ENCODE data around the gene NLGN3.

NLGN3 gene

GRCh38 chrX:71162981-71163380, 18.3 kb downstream of the NLGN3 start:
- no peak overlapping the region for H3K4me2 ChIP-seq (ENCODE audit: low read length)
- H4K20me1 ChIP-seq (ENCODE audit: insufficient read depth, low read length) = no peaks in the 10 kb centered on the region
- no peak overlapping the region for H3K27ac ChIP-seq (ENCODE audit: low read length)
- H3K9ac ChIP-seq (ENCODE audit: low read length) = no peak overlapping the region
- H2AFZ ChIP-seq (ENCODE audit: low read depth, low read length) = no peak overlapping the region
- no peak for TF ChIP-seq EZH2phosphoT487 (IDR thresholded peaks at IDR 0.05; ENCODE audit: low read depth)
- no peak for TF ChIP-seq CTCF (IDR thresholded peaks at IDR 0.05; ENCODE audit: low read depth, low read length)
- no peaks in the 10 kb centered on the region for H3K9me3 ChIP-seq (ENCODE audit: insufficient read depth, low read length)
- no peaks in the 10 kb centered on the region for H3K4me1 ChIP-seq (ENCODE audit: low read length)
- peaks cover 7% of the 10 kb centered on the region for H3K36me3 ChIP-seq (replicated peaks; ENCODE audit: low read depth, low read length)
- H3K79me2 ChIP-seq (ENCODE audit: low read length) = no peaks in the 10 kb centered on the region
- H3K27me3 ChIP-seq (ENCODE audit: low read depth, low read length) = no peaks in the 10 kb centered on the region
- no peak overlapping the region for H3K4me3 ChIP-seq (ENCODE audit: low read length)

- Histone ChIP-seq H3K4me1 (ENCODE audit: low read length) (no peaks in the 10 kb centered on the region), H3K79me2 (ENCODE audit: low read length) (no peaks in the 10 kb centered on the region), H3K4me3 (ENCODE audit: low read length) (no peak overlapping the region), H3K36me3 (replicated peaks; ENCODE audit: low read depth, low read length) (peaks cover 7% of the 10 kb centered on the region), H3K27me3 (ENCODE audit: low read depth, low read length) (no peaks in the 10 kb centered on the region), H3K27ac (ENCODE audit: low read length) (no peak overlapping the region), H4K20me1 (ENCODE audit: insufficient read depth, low read length) (no peaks in the 10 kb centered on the region), H3K9ac (ENCODE audit: low read length) (no peak overlapping the region), H2AFZ (ENCODE audit: low read depth, low read length) (no peak overlapping the region), H3K4me2 (ENCODE audit: low read length) (no peak overlapping the region), H3K9me3 (ENCODE audit: insufficient read depth, low read length) (no peaks in the 10 kb centered on the region)
- no peak for TF ChIP-seq CTCF (IDR thresholded peaks at IDR 0.05; ENCODE audit: low read depth, low read length)
- TF ChIP-seq EZH2phosphoT487 (IDR thresholded peaks at IDR 0.05; ENCODE audit: low read depth) = no peak
Measured at GRCh38 chrX:71164071-71164470, 19.4 kb downstream of the NLGN3 start.

- H2AFZ ChIP-seq (ENCODE audit: low read depth, low read length) = no peak overlapping the region
- no peak overlapping the region for H3K9ac ChIP-seq (ENCODE audit: low read length)
- no peak overlapping the region for H3K4me2 ChIP-seq (ENCODE audit: low read length)
- no peak overlapping the region for H3K4me3 ChIP-seq (ENCODE audit: low read length)
- no peak for TF ChIP-seq CTCF (IDR thresholded peaks at IDR 0.05; ENCODE audit: low read depth, low read length)
- no peak for TF ChIP-seq EZH2phosphoT487 (IDR thresholded peaks at IDR 0.05; ENCODE audit: low read depth)
- no peaks in the 10 kb centered on the region; the same call in 1 of the 2 replicates for H3K79me2 ChIP-seq (ENCODE audit: low read length)
- H3K4me1 ChIP-seq (ENCODE audit: low read length) = no peaks in the 10 kb centered on the region
- no peak overlapping the region for H3K27ac ChIP-seq (ENCODE audit: low read length)
- peaks cover 7% of the 10 kb centered on the region for H3K36me3 ChIP-seq (replicated peaks; ENCODE audit: low read depth, low read length)
- H3K9me3 ChIP-seq (ENCODE audit: insufficient read depth, low read length) = no peaks in the 10 kb centered on the region
- H3K27me3 ChIP-seq (ENCODE audit: low read depth, low read length) = no peaks in the 10 kb centered on the region
- no peaks in the 10 kb centered on the region for H4K20me1 ChIP-seq (ENCODE audit: insufficient read depth, low read length)
Measured at GRCh38 chrX:71166461-71166860, 21.8 kb downstream of the NLGN3 start.

DNA sequence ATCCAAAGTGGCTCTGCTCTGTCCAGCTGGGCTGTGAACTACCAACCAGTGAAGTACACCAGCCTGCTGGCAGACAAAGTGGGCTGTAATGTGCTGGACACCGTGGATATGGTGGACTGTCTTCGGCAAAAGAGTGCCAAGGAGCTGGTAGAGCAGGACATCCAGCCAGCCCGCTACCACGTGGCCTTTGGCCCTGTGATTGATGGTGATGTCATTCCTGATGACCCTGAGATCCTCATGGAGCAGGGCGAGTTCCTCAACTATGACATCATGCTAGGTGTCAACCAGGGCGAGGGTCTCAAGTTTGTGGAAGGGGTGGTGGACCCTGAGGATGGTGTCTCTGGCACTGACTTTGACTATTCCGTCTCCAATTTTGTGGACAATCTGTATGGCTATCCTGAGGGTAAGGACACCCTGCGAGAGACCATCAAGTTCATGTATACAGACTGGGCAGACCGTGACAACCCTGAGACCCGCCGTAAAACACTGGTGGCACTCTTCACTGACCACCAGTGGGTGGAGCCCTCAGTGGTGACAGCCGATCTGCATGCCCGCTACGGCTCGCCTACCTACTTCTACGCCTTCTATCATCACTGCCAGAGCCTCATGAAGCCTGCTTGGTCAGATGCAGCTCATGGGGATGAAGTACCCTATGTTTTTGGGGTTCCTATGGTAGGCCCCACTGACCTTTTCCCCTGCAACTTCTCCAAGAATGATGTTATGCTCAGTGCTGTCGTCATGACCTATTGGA, 22.6 kb downstream of the NLGN3 start:
- no peaks in the 10 kb centered on the region; the same call in 1 of the 2 replicates for H3K79me2 ChIP-seq (ENCODE audit: low read length)
- no peak overlapping the region for H3K4me3 ChIP-seq (ENCODE audit: low read length)
- H3K9me3 ChIP-seq (ENCODE audit: insufficient read depth, low read length) = no peaks in the 10 kb centered on the region
- H2AFZ ChIP-seq (ENCODE audit: low read depth, low read length) = no peak overlapping the region
- no peaks in the 10 kb centered on the region for H3K4me1 ChIP-seq (ENCODE audit: low read length)
- H3K36me3 ChIP-seq (replicated peaks; ENCODE audit: low read depth, low read length) = peaks cover 10% of the 10 kb centered on the region
- no peaks in the 10 kb centered on the region for H4K20me1 ChIP-seq (ENCODE audit: insufficient read depth, low read length)
- H3K27ac ChIP-seq (ENCODE audit: low read length) = no peak overlapping the region
- no peak overlapping the region for H3K4me2 ChIP-seq (ENCODE audit: low read length)
- no peaks in the 10 kb centered on the region for H3K27me3 ChIP-seq (ENCODE audit: low read depth, low read length)
- H3K9ac ChIP-seq (ENCODE audit: low read length) = no peak overlapping the region
- TF ChIP-seq CTCF (IDR thresholded peaks at IDR 0.05; ENCODE audit: low read depth, low read length) (no peak), EZH2phosphoT487 (IDR thresholded peaks at IDR 0.05; ENCODE audit: low read depth) (no peak)
